Measurements from ENCODE around the gene WASHC4.

WASHC4 gene

GRCh38 chr12:105099356-105099755 lies 8.2 kb upstream of the WASHC4 start:
- no peaks in the 10 kb centered on the region for H3K27me3 ChIP-seq (replicated peaks; ENCODE audit: insufficient read depth, low read length)
- no peak overlapping the region for H3K4me3 ChIP-seq (ENCODE audit: low read length)
- DNase-seq: no peak
- no peaks in the 10 kb centered on the region for H3K9me3 ChIP-seq (replicated peaks; ENCODE audit: insufficient read depth, low read length)
- H3K9me2 ChIP-seq (replicated peaks; ENCODE audit: insufficient read depth, low read length): no peaks in the 10 kb centered on the region
- no peak overlapping the region for H3K4me2 ChIP-seq (ENCODE audit: low read depth, low read length)
- H3K27ac ChIP-seq (ENCODE audit: low read length): no peak overlapping the region
- H3F3A ChIP-seq (ENCODE audit: insufficient read depth, low read length): no peaks in the 10 kb centered on the region
- TF ChIP-seq EZH2 (optimal IDR thresholded peaks at IDR 0.05; ENCODE audit: low read depth, low read length) (no peak), CTCF (IDR thresholded peaks at IDR 0.05; ENCODE audit: low read length) (no peak), EZH2phosphoT487 (IDR thresholded peaks at IDR 0.05; ENCODE audit: low read length) (no peak)
- H3K79me2 ChIP-seq (ENCODE audit: low read length): no peaks in the 10 kb centered on the region
- H3K36me3 ChIP-seq (replicated peaks; ENCODE audit: insufficient read depth, low read length): no peaks in the 10 kb centered on the region
- H3K9ac ChIP-seq (ENCODE audit: low read length): no peak overlapping the region
- no peak overlapping the region for H2AFZ ChIP-seq (ENCODE audit: low read length)
- H4K20me1 ChIP-seq (ENCODE audit: insufficient read depth, low read length): no peaks in the 10 kb centered on the region
- 0 out of 2 replicates have a peak, but pooled peaks cover 3% of the 10 kb centered on the region for H3K4me1 ChIP-seq (ENCODE audit: low read length)

- no peak overlapping the region for H3K4me2 ChIP-seq (ENCODE audit: low read depth, low read length)
- DNase-seq: no peak
- H3K4me1 ChIP-seq (ENCODE audit: low read length): 0 out of 2 replicates have a peak, but pooled peaks cover 3% of the 10 kb centered on the region
- H4K20me1 ChIP-seq (ENCODE audit: insufficient read depth, low read length): no peaks in the 10 kb centered on the region
- H3K9ac ChIP-seq (ENCODE audit: low read length): no peak overlapping the region
- TF ChIP-seq CTCF (IDR thresholded peaks at IDR 0.05; ENCODE audit: low read length): no peak
- no peak for TF ChIP-seq EZH2 (optimal IDR thresholded peaks at IDR 0.05; ENCODE audit: low read depth, low read length)
- no peak for TF ChIP-seq EZH2phosphoT487 (IDR thresholded peaks at IDR 0.05; ENCODE audit: low read length)
- no peaks in the 10 kb centered on the region for H3K27me3 ChIP-seq (replicated peaks; ENCODE audit: insufficient read depth, low read length)
- no peaks in the 10 kb centered on the region for H3K9me2 ChIP-seq (replicated peaks; ENCODE audit: insufficient read depth, low read length)
- H3K27ac ChIP-seq (ENCODE audit: low read length): no peak overlapping the region
- H3K36me3 ChIP-seq (replicated peaks; ENCODE audit: insufficient read depth, low read length): no peaks in the 10 kb centered on the region
- no peak overlapping the region for H3K4me3 ChIP-seq (ENCODE audit: low read length)
- no peak overlapping the region for H2AFZ ChIP-seq (ENCODE audit: low read length)
- H3K9me3 ChIP-seq (replicated peaks; ENCODE audit: insufficient read depth, low read length): no peaks in the 10 kb centered on the region
- no peaks in the 10 kb centered on the region for H3K79me2 ChIP-seq (ENCODE audit: low read length)
- no peaks in the 10 kb centered on the region for H3F3A ChIP-seq (ENCODE audit: insufficient read depth, low read length)
Measured at GRCh38 chr12:105100207-105100985, 7.1 kb upstream of the WASHC4 start.

- Histone ChIP-seq H3K79me2 (ENCODE audit: low read length) (no peaks in the 10 kb centered on the region), H4K20me1 (ENCODE audit: insufficient read depth, low read length) (no peaks in the 10 kb centered on the region), H3K9me3 (replicated peaks; ENCODE audit: insufficient read depth, low read length) (no peaks in the 10 kb centered on the region), H3K9ac (ENCODE audit: low read length) (no peak overlapping the region), H2AFZ (ENCODE audit: low read length) (no peak overlapping the region), H3F3A (ENCODE audit: insufficient read depth, low read length) (no peaks in the 10 kb centered on the region), H3K4me3 (ENCODE audit: low read length) (no peak overlapping the region), H3K27me3 (replicated peaks; ENCODE audit: insufficient read depth, low read length) (no peaks in the 10 kb centered on the region), H3K9me2 (replicated peaks; ENCODE audit: insufficient read depth, low read length) (no peaks in the 10 kb centered on the region), H3K27ac (ENCODE audit: low read length) (no peak overlapping the region), H3K4me1 (ENCODE audit: low read length) (0 out of 2 replicates have a peak, but pooled peaks cover 3% of the 10 kb centered on the region), H3K36me3 (replicated peaks; ENCODE audit: insufficient read depth, low read length) (no peaks in the 10 kb centered on the region), H3K4me2 (ENCODE audit: low read depth, low read length) (no peak overlapping the region)
- DNase-seq: no peak
- no peak for TF ChIP-seq EZH2 (optimal IDR thresholded peaks at IDR 0.05; ENCODE audit: low read depth, low read length)
- TF ChIP-seq EZH2phosphoT487 (IDR thresholded peaks at IDR 0.05; ENCODE audit: low read length): no peak
- TF ChIP-seq CTCF (IDR thresholded peaks at IDR 0.05; ENCODE audit: low read length): no peak
Measured at GRCh38 chr12:105100998-105101397, 6.5 kb upstream of the WASHC4 start.
